ENCODE data around the gene CSRNP3. TPM values are rescaled to one million over a fixed set of nuclear protein-coding genes. Genes with fewer than 3 reads are reported as not detected.

Gene CSRNP3
- total RNA-seq, 2 donors from 2014 or later = 2.3 to 5.9 TPM

GRCh38 chr2:165645930-165646831 is 176.7 kb downstream of the CSRNP3 start:
- DNase-seq = no peak
- TF ChIP-seq CTCF (IDR thresholded peaks at IDR 0.05) (no peak), POLR2A (IDR thresholded peaks at IDR 0.05) (no peak)
- no peaks in the 10 kb centered on the region for H3K4me1 ChIP-seq

GRCh38 chr2:165647409-165647808 is 177.9 kb downstream of the CSRNP3 start:
- H3K36me3 ChIP-seq (replicated peaks in 1 of 2; ENCODE audit: insufficient read depth in 1 of 2, low read depth in 2 of 2) = no peaks in the 10 kb centered on the region
- intact Hi-C loops (cut with DNase I) = no loop called here
- 79 to 81% methylated on average over 2 of the region's 2 CpGs for WGBS, 2 donors
- no peaks in the 10 kb centered on the region for H3K9me3 ChIP-seq
- H3K27ac ChIP-seq = no peak overlapping the region
- H3K4me1 ChIP-seq = no peaks in the 10 kb centered on the region
- H3K27me3 ChIP-seq = no peaks in the 10 kb centered on the region
- ATAC-seq (no peak), DNase-seq (no peak)
- H3K4me3 ChIP-seq = no peak overlapping the region
- no peak for TF ChIP-seq POLR2A (IDR thresholded peaks at IDR 0.05)
- no peak for TF ChIP-seq CTCF (IDR thresholded peaks at IDR 0.05)

More at GRCh38 chr2:165645930-165646831, 176.7 kb downstream of the CSRNP3 start:
- no peak for ATAC-seq
- H3K27me3 ChIP-seq = no peaks in the 10 kb centered on the region
- H3K4me3 ChIP-seq = no peak overlapping the region
- H3K27ac ChIP-seq = no peak overlapping the region
- no peaks in the 10 kb centered on the region for H3K9me3 ChIP-seq
- no peaks in the 10 kb centered on the region for H3K36me3 ChIP-seq (replicated peaks in 1 of 2; ENCODE audit: insufficient read depth in 1 of 2, low read depth in 2 of 2)
- WGBS, 2 donors = 82 to 91% methylated on average over 7 of the region's 7 CpGs
- intact Hi-C loops (cut with DNase I) = no loop called here

DNA sequence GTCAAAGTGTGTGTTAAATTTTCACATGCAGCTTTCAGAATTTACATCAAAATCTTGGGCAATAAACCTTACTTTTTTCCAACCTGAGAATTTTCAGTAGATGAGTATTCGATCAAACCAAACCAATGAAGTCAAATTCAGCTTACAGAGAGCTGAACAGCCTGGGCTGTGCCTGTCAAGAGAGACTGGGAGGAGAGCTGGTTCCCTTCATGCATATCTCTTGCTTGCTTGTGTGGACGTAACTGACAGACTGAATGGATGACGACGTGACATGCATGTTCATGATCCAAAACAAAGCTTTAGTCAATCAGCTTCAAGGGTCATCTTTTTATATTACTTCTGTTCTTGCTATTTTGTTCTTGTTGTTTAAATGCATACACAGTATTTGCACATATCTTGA is 179.3 kb downstream of the CSRNP3 start:
- 70 to 79% methylated on average over 4 of the region's 4 CpGs for WGBS, 2 donors
- intact Hi-C loops (cut with DNase I) = no loop called here
- H3K4me1 ChIP-seq = no peaks in the 10 kb centered on the region
- no peak overlapping the region for H3K27ac ChIP-seq
- H3K9me3 ChIP-seq = no peaks in the 10 kb centered on the region
- no peaks in the 10 kb centered on the region for H3K36me3 ChIP-seq (replicated peaks in 1 of 2; ENCODE audit: insufficient read depth in 1 of 2, low read depth in 2 of 2)
- no peaks in the 10 kb centered on the region for H3K27me3 ChIP-seq
- no peak for DNase-seq
- TF ChIP-seq CTCF (IDR thresholded peaks at IDR 0.05) = no peak
- TF ChIP-seq POLR2A (IDR thresholded peaks at IDR 0.05) = no peak
- no peak for ATAC-seq
- H3K4me3 ChIP-seq = no peak overlapping the region

GRCh38 chr2:165651233-165651632 is 181.7 kb downstream of the CSRNP3 start:
- Histone ChIP-seq H3K9me3 (no peaks in the 10 kb centered on the region), H3K4me1 (no peaks in the 10 kb centered on the region), H3K27ac (no peak overlapping the region), H3K27me3 (no peaks in the 10 kb centered on the region), H3K36me3 (replicated peaks in 1 of 2; ENCODE audit: insufficient read depth in 1 of 2, low read depth in 2 of 2) (no peaks in the 10 kb centered on the region), H3K4me3 (no peak overlapping the region)
- intact Hi-C loops (cut with DNase I) = no loop called here
- TF ChIP-seq POLR2A (IDR thresholded peaks at IDR 0.05) (no peak), CTCF (IDR thresholded peaks at IDR 0.05) (no peak)
- ATAC-seq (no peak), DNase-seq (no peak)
- WGBS, 2 donors = 92 to 96% methylated on average over 2 of the region's 2 CpGs

GRCh38 chr2:165655661-165656060 is 186.2 kb downstream of the CSRNP3 start:
- intact Hi-C loops (cut with DNase I) = no loop called here
- DNase-seq (no peak), ATAC-seq (no peak)
- H3K9me3 ChIP-seq = no peaks in the 10 kb centered on the region
- TF ChIP-seq POLR2A (IDR thresholded peaks at IDR 0.05) (no peak), CTCF (IDR thresholded peaks at IDR 0.05) (no peak)
- H3K36me3 ChIP-seq (replicated peaks in 1 of 2; ENCODE audit: insufficient read depth in 1 of 2, low read depth in 2 of 2) = no peaks in the 10 kb centered on the region
- WGBS, 2 donors = 85 to 86% methylated on average over 6 of the region's 6 CpGs
- H3K27ac ChIP-seq = no peak overlapping the region
- H3K4me1 ChIP-seq = no peaks in the 10 kb centered on the region
- no peak overlapping the region for H3K4me3 ChIP-seq
- H3K27me3 ChIP-seq = no peaks in the 10 kb centered on the region
